ENCODE measurements around the gene ZNF593.

ZNF593 gene

DNA sequence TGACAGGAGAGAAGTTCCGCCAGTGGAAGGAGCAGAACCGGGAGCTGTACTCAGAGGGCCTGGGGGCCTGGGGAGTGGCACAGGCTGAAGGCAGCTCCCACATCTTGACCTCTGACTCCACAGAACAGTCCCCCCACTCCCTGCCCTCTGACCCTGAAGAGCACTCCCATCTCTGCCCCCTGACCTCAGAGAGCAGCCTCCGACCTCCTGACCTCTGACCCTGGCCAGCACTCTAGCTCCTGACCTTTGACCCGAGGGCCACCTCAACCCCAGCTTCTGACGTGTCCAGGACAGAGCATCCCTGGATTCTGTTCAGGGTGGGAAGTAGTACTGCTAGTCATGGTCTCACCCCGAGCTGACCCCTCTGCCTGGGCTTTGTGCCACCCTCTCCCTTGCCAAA lies 19.6 kb downstream of the ZNF593 start:
- no peak for ATAC-seq

GRCh38 chr1:26189751-26190275 lies 20.1 kb downstream of the ZNF593 start:
- no peak for TF ChIP-seq CREB5 (CRISPR knock-in tag; IDR thresholded peaks at IDR 0.05; ENCODE audit: low read depth)
- TF ChIP-seq SNAI2 (CRISPR knock-in tag; IDR thresholded peaks at IDR 0.05), result no peak
- no peak for TF ChIP-seq TCF4 (CRISPR knock-in tag; IDR thresholded peaks at IDR 0.05; ENCODE audit: borderline replicate concordance)
- no peak for TF ChIP-seq ARNTL (CRISPR knock-in tag; IDR thresholded peaks at IDR 0.05; ENCODE audit: borderline replicate concordance, low read depth)
- TF ChIP-seq CSDC2 (CRISPR knock-in tag; IDR thresholded peaks at IDR 0.05), result no peak
- no peak for TF ChIP-seq ZNF8 (CRISPR knock-in tag; IDR thresholded peaks at IDR 0.05)
- no peak for TF ChIP-seq ZFP3 (CRISPR knock-in tag; IDR thresholded peaks at IDR 0.05)
- no peak for TF ChIP-seq PATZ1 (CRISPR knock-in tag; IDR thresholded peaks at IDR 0.05; ENCODE audit: borderline replicate concordance)
- no peak for TF ChIP-seq GLIS3 (CRISPR knock-in tag; IDR thresholded peaks at IDR 0.05)
- no peak for TF ChIP-seq RARB (CRISPR knock-in tag; IDR thresholded peaks at IDR 0.05)
- no peak for TF ChIP-seq TOX (CRISPR knock-in tag; IDR thresholded peaks at IDR 0.05; ENCODE audit: borderline replicate concordance)
- TF ChIP-seq ISL1 (CRISPR knock-in tag; IDR thresholded peaks at IDR 0.05), result no peak
- TF ChIP-seq CSRNP3 (CRISPR knock-in tag; IDR thresholded peaks at IDR 0.05), result no peak
- no peak for ATAC-seq

More for the DNA sequence above, 19.6 kb downstream of the ZNF593 start:
- TF ChIP-seq, protein P1, sequence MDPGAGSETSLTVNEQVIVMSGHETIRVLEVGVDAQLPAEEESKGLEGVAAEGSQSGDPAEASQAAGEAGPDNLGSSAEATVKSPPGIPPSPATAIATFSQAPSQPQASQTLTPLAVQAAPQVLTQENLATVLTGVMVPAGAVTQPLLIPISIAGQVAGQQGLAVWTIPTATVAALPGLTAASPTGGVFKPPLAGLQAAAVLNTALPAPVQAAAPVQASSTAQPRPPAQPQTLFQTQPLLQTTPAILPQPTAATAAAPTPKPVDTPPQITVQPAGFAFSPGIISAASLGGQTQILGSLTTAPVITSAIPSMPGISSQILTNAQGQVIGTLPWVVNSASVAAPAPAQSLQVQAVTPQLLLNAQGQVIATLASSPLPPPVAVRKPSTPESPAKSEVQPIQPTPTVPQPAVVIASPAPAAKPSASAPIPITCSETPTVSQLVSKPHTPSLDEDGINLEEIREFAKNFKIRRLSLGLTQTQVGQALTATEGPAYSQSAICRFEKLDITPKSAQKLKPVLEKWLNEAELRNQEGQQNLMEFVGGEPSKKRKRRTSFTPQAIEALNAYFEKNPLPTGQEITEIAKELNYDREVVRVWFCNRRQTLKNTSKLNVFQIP (CRISPR knock-in tag; IDR thresholded peaks at IDR 0.05; ENCODE audit: borderline replicate concordance, low read depth), result no peak
- TF ChIP-seq ESRRG (CRISPR knock-in tag; IDR thresholded peaks at IDR 0.05) (no peak), CSDC2 (CRISPR knock-in tag; IDR thresholded peaks at IDR 0.05) (no peak), ZFP30 (CRISPR knock-in tag; IDR thresholded peaks at IDR 0.05) (no peak), ARNTL (CRISPR knock-in tag; IDR thresholded peaks at IDR 0.05; ENCODE audit: borderline replicate concordance, low read depth) (no peak), ZFP3 (CRISPR knock-in tag; IDR thresholded peaks at IDR 0.05) (no peak), GLIS3 (CRISPR knock-in tag; IDR thresholded peaks at IDR 0.05) (no peak), OSR1 (CRISPR knock-in tag; IDR thresholded peaks at IDR 0.05) (no peak), ZNF565 (CRISPR knock-in tag; conservative IDR thresholded peaks at IDR 0.05; ENCODE audit: low read depth) (no peak), ZNF8 (CRISPR knock-in tag; IDR thresholded peaks at IDR 0.05) (no peak), ZNF70 (CRISPR knock-in tag; IDR thresholded peaks at IDR 0.05) (no peak), TOX (CRISPR knock-in tag; IDR thresholded peaks at IDR 0.05; ENCODE audit: borderline replicate concordance) (no peak), TCF4 (CRISPR knock-in tag; IDR thresholded peaks at IDR 0.05; ENCODE audit: borderline replicate concordance) (no peak), PATZ1 (CRISPR knock-in tag; IDR thresholded peaks at IDR 0.05; ENCODE audit: borderline replicate concordance) (no peak), RARB (CRISPR knock-in tag; IDR thresholded peaks at IDR 0.05) (no peak), SNAI2 (CRISPR knock-in tag; IDR thresholded peaks at IDR 0.05) (no peak), BACH2 (CRISPR knock-in tag; IDR thresholded peaks at IDR 0.05; ENCODE audit: borderline replicate concordance) (no peak), PPARA (CRISPR knock-in tag; IDR thresholded peaks at IDR 0.05; ENCODE audit: borderline replicate concordance) (no peak), ISL1 (CRISPR knock-in tag; IDR thresholded peaks at IDR 0.05) (no peak), CREB5 (CRISPR knock-in tag; IDR thresholded peaks at IDR 0.05; ENCODE audit: low read depth) (no peak)
